Stimulated activated CD8-positive, alpha-beta memory T cell treated with anti-CD3 and anti-CD28 coated beads, Interleukin-7, amount 100 ng/mL, for 4 hours (primary cell): ENCODE measurements around the gene PSMD4.
"Not testable (repeated sequence)": the region's sequence is repeated elsewhere in the genome, so short reads cannot be mapped to it uniquely, and the experiment has no call there.

ENCODE experiments used
- DNase-seq, 2 donors: peaks; one replicate each; pipeline ENCODE4 v3.0.0-alpha.2; 2020; ENCODE audit warnings: low read depth in 2 of 2

The PSMD4 gene

DNA sequence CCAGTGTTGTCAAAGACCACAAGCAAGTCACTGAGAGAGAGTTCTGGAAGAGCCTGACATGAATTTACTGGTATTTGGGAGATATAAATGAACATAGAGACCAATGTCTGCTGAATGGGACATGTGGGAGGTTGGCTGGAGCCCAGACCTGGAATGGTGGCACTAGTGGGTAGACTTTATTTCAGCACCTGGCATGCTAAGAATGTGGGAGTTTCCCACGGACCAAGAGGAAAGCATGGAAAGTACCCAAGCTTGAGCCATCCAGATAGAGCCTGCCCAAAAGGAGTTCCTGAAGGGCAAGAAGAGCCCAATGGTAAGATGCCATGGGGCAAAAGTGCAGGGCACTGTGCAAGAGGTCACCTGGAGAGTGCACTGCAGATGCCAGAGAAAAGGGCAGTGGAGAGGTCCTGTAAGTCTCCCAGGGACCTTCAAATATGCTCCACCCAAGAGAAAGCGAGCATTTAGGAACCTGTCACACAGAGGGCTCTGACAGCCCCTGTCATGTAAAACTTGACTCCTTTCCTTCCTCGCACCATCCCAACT lies 19.5 kb downstream of the PSMD4 start:
- DNase-seq, result no peak

DNA sequence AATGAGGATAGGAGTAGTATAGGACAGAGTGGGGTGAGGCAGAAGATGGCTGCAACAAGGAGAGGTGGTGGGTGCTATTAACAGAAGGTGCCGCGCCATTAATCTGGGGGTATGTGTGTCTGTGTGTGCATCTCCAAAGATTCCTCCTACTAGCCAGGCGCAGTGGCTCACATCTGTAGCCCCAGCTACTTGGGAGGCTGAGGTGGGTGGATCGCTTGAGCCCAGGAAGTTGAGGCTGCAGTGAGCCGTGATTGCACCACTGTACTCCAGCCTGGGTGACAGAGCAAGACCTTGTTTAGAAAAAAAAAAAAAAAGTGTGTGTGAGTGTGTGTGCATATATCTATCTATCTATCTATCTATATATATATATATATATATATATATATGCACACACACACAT lies 20.8 kb downstream of the PSMD4 start:
- DNase-seq, result not testable (repeated sequence)

- no peak for DNase-seq
Measured at GRCh38 chr1:151277249-151277648, 22.7 kb downstream of the PSMD4 start.

GRCh38 chr1:151281225-151281968 lies 26.9 kb downstream of the PSMD4 start:
- peak; percentile 88 to 92 for DNase-seq

DNA sequence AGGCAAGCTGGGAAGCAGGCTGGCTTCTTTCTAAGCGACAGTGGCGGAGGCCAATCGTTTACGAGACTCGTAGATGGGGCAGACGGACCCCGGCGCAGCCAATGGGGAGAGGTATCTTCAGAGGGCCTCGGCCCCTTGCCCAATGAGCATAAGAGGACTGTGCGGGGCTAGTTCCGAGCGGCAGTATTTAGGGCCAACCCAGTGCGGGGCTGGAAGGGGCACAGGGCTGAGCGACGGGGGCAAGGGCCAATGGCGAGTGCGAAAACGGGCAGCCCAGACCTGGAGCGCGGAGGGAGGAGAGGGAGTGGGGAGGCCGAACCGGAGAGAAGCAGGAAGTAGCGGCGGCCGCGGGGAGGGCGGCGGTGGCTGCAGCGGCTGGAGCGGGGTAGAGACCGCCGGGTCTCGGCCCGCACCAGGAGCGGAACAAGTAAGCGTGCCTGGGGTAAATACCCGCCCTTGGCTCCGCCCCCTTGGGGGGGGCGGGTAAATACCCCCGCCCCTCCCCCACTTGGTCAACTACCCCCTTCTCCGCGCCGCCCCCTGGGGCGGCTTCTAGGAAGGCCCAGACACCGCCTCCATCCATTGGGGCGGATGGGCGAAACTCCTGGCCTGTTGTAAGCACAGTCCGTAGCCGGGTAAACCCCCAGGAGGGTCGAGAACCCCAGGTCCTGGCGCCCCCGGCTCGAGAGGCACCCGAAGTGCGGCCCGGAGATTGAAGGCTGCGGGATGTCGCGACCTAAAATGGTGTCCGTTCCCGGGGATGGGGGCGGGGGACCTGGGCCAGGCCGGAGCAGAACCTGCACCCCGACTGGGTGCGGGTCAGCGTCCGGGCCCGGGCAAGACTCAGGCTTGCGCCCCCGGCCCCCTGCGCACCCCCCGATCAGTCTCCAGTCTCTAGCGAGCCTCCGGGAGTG lies 27.7 kb downstream of the PSMD4 start, which contains the start of gene ZNF687:
TSS of gene ZNF687 (plus strand) at position 331 of the 914 bp plus-strand sequence. CDS start 3,993 bp downstream, outside the sequence.
- DNase-seq, result peak; percentile 95 to 98

DNA sequence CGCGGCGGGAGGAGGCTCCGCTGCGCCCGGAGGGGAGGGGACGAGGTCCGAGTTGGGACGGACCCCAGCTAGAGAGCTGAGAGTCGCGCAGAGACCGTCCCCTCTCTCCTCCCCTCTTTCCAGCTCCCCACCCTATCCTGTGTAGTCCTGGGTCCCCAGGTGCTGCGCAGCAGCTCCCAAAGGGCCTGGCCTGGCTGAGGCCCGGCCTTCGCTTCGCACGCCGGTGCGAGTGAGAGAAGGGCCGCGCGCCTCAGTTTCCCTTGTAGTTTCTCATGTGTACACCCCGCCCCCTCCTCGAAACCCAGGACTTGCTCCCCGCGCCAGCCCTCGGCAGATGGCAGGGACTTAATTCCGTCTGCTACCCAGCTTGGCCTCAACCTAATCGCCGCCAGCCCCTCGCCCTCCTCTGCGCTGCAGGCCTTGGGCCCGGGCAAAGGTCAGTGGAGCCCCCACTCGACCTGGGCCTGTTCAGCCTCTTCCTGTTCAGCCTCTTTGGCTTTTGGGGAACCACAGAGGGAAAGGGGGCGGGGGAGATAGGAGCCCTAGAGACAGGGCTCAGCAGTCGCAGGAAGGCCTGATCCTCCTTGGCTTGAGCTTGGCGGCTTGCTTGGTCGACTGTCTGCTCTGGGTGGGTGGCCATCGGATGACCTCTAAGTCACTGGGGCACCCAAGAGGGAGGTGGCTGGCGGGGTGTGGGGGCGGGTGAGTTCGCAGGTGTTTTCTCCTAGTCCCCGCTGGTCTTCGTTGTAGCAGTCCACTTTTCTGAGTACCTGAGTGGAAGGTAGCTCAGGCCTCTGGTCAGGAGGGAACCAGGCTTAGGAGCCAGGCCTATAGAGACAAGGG lies 28.6 kb downstream of the PSMD4 start:
- no peak for DNase-seq

DNA sequence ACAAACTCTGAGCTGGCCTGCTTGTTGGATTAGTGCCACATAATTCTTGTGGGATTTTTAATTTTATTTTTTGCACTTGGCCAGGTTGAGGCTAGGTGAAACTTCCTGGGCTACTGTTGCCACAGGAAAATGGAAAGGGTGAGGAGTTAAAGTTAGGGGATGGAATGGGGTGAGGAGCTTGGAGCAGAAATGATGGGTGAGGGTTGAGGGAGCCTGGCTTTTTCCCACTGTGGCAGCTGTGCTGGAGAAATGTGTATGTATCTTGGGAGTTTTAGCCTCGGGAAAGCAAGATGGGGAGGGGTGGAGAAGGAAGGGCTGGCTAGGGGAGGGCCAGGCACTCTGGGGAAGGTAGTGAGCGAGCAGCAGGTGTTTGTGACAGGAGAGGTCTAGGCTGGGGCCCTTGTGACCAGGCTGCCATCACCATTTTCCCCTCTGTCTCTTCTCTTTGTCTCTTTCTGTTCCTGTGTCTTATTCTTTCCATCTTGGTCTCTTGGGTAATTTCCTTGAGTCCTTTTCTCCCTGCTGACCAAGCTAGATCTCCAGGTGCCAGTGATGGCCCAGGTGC lies 29.6 kb downstream of the PSMD4 start:
- no peak for DNase-seq

DNA sequence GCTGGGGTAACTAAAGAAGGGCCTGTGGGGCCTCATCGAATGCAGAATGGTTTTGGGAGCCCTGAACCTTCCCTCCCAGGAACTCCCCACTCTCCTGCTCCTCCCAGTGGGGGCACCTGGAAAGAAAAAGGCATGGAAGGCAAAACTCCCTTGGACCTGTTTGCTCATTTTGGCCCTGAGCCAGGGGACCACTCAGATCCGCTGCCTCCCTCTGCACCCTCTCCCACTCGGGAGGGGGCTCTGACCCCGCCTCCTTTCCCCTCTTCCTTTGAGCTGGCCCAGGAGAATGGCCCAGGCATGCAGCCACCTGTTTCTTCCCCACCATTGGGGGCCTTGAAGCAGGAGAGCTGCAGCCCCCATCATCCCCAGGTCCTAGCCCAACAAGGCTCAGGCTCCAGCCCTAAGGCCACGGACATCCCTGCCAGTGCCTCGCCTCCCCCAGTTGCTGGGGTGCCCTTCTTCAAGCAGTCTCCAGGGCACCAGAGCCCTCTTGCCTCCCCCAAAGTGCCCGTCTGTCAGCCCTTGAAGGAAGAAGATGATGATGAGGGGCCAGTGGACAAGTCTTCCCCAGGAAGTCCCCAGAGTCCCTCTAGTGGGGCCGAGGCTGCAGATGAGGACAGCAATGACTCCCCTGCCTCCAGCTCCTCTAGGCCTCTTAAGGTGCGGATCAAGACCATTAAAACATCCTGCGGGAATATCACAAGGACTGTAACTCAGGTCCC lies 32.2 kb downstream of the PSMD4 start:
- DNase-seq, result no peak

GRCh38 chr1:151287341-151287699 lies 32.8 kb downstream of the PSMD4 start:
- DNase-seq, result no peak

- DNase-seq, result no peak
Measured at GRCh38 chr1:151287767-151288500, 33.4 kb downstream of the PSMD4 start.

DNA sequence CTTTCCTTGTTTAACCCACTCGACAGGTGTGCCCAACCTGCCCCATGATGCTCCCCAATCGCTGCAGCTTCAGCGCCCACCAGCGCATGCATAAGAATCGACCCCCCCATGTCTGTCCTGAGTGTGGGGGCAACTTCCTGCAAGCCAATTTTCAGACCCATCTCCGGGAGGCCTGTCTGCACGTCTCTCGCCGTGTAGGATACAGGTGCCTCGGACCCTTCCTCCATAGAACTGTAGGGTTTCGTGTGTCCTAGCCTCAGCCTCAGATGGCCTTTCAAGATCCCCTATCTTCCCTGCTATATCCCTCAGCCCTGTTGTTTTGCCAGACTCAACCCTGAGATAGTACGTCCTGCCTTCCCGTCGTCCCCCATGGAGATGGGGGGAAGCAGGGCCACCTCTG lies 34.0 kb downstream of the PSMD4 start:
- no peak for DNase-seq

DNA sequence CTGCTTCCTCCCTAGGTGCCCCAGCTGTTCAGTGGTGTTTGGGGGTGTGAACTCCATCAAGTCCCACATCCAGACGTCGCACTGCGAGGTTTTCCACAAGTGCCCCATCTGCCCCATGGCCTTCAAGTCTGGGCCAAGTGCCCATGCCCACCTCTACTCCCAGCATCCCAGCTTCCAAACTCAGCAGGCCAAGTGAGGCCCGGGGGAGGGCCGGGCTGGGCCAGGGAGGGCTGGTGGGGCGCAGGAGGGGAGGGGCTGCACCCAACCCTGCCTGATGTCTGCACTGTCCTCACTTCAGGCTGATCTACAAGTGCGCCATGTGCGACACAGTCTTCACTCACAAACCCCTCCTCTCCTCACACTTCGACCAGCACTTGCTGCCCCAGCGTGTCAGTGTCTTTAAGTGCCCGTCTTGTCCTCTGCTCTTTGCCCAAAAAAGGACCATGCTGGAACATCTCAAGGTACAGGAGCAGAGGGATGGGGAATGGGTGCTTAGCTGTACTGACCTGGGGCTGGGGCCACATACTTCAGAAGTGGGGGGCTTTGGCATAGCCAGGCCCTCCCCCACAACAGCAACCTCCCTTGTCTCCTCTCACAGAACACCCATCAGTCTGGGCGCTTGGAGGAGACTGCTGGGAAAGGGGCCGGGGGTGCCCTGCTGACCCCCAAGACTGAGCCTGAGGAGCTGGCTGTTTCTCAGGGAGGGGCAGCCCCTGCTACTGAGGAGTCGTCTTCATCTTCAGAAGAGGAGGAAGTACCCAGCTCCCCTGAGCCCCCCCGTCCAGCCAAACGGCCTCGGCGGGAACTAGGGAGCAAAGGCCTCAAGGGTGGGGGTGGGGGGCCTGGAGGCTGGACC lies 34.8 kb downstream of the PSMD4 start:
- DNase-seq, result no peak

- no peak for DNase-seq
Measured at GRCh38 chr1:151289991-151290708, 35.6 kb downstream of the PSMD4 start.

DNA sequence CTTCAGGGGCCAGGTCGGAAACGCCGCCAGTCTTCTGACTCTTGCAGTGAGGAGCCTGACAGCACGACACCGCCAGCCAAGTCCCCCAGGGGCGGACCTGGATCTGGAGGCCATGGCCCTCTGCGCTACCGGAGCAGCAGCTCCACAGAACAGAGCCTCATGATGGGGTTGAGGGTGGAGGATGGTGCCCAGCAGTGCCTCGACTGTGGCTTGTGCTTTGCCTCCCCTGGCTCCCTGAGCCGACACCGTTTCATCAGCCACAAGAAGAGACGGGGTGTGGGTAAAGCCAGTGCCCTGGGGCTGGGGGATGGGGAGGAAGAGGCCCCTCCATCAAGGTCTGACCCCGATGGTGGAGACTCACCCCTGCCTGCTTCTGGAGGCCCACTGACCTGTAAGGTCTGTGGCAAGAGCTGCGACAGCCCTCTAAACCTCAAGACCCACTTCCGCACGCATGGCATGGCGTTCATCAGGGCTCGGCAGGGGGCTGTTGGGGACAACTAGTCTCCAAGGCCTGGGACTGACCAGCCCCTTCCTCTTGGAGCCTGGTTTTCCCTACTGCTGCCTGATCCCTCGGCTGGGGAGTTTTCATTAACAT lies 36.3 kb downstream of the PSMD4 start:
- no peak for DNase-seq

DNA sequence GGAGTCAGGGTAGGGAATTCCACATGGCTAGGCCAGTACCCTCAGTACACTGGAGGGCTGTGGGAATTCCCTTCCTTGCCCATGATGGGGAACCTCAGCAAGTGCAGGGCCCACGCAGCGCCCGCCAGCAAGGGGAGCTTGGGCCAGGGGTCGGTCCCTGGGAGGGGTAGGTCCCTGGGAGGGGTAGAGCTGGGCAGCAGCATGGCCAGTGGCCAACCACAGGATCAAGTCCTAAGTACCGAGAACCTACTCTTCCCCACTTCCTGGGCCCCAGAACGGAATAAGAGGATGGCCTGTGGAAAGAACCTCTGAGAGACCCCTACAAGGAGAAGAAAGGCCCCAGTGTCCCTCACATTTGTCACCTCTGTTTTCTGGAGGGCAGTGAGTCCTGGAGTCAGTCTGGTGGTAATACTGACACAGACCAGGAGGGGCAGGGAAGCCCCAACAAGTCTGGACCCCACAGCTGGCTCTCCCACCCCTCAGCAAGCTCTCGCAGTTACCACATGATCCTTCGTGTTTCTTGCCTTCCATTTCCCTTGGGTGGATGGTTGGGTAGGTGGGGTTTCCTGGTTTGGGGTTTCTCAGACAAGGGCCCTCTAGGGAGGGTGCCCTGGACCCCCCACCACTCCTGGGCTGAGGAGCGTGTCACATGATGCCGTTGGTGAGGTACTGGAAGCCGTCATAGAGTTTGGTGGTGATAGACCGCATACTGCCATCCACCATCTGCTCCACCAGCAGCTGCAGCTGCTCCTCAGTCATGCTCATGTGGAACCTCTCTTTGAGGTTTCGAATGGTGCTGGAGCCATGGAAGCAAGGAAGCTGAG lies 37.9 kb downstream of the PSMD4 start:
- no peak for DNase-seq

DNA sequence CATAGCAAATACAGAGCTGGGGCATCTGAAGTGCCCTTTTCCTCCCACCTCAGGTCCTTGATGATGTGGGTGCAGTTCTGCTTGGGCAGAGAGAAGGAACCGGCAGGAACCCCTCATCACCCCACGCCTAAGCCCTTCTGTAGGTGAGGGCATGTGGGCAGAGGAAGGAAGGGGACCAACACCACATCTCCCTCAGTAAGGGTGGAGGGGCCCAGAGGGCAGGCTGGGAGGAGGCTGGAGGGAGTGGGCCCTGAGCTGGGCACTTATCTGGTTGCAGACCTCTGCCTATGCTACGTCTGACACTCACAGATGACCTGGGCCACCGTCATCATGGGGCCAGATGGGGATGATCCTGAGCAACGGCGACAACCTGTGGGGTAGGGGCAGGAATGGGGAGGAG lies 38.6 kb downstream of the PSMD4 start:
- DNase-seq, result no peak
